Medulla oblongata (tissue), 1 donor: Measurements from ENCODE around the gene VDAC2.

Experiments
- DNase-seq: peaks from one replicate; pipeline ENCODE4 v3.0.0-alpha.2; 2015; ENCODE audit errors: extremely low spot score

VDAC2 gene

DNA sequence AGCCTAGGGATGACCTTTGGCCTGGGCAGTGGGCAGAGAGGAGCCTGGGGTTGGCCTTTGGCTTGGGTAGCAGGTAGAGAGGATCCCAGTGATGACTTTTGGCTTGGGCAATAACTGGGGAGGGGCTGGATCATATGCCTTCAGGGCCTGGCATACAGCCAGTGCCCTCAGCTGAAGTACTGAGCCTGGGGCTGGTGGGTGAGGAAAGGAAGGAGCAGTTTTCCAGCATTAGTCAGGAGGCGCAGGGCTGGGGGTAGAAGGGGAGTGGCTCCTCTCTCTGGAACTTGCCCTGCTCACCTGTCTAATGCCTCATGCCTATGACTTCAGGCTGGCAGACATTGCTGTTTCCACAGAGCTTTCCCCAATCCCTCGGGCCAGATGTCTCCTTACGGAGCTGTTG, 40.3 kb downstream of the VDAC2 start:
- DNase-seq: no peak

DNA sequence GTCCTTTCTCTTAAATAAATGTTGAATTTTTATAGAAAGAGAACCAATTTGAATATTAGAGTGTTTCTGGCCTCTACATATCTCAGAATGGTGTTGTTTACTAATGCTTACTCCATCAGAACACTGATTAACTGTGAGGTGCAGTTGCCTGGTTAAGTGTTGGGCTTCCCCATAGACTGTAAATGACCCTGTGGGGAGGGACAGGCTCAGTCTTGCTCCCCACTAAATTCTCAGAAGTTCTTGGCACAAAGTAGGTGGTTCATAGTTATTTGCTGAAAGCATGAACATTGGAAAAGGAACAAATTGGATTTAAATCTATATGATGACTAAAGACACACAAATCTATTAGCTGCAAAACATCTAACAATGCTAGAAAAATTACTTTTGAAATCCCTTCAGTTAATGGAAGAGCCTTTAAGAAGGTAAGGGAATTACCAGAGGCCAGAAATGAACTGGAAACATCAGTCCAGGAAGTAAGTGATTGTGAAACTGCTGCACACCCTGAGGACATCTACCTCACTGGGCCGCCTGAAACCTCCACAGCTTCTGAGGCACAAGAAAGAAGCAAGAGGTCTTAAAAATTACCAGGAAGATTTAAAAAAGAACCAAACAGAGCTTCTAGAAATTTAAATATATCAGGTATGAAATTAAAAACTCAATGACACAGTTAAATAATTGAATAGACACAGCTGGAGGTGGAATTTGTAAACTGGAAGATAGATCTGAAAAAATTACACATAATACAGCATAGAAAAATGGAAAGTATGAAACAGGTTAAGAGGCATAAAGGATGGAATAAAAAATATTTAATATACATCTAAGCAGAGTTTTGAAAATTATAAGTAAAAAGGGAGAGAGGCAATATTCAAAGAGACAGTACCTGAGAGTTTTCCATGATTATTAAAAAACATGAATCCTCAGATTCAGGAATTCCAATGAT, 43.0 kb downstream of the VDAC2 start:
- no peak for DNase-seq

DNA sequence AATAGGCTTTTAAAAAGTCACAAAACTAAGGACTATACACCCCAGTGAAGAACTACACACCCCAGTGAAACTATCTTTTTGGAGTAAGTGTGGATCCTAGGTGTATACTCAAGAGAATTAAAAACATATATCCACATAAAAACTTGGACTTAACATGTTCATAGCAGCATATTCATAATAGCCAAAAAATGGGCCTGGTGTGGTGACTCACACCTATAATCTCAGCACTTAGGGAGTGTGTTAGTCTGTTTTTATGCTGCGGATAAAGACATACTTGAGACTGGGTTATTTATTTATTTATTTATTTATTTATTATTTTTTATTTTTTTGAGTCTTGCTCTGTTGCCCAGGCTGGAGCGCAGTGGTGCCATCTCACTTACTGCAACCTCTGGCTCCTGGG, 44.1 kb downstream of the VDAC2 start:
- DNase-seq: no peak

DNA sequence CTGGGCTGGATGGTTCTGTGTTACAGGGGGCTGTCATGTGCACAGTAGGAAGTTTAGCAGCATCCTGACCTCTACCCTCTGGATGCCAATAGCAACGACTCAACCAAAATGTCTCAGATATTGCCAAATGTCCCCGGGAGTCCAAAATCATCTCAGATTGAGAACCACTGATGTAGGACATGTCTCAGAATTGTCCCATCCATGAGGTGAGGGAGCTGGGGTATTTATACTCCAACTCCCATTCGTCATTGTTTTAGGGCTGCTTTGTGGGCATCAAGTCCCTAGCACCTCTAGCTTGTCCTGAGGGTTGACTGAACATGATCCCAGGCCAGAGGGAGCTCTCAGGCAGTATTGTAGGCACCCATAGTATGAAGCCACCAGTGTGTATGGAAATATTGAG, 50.4 kb downstream of the VDAC2 start:
- DNase-seq: no peak

DNA sequence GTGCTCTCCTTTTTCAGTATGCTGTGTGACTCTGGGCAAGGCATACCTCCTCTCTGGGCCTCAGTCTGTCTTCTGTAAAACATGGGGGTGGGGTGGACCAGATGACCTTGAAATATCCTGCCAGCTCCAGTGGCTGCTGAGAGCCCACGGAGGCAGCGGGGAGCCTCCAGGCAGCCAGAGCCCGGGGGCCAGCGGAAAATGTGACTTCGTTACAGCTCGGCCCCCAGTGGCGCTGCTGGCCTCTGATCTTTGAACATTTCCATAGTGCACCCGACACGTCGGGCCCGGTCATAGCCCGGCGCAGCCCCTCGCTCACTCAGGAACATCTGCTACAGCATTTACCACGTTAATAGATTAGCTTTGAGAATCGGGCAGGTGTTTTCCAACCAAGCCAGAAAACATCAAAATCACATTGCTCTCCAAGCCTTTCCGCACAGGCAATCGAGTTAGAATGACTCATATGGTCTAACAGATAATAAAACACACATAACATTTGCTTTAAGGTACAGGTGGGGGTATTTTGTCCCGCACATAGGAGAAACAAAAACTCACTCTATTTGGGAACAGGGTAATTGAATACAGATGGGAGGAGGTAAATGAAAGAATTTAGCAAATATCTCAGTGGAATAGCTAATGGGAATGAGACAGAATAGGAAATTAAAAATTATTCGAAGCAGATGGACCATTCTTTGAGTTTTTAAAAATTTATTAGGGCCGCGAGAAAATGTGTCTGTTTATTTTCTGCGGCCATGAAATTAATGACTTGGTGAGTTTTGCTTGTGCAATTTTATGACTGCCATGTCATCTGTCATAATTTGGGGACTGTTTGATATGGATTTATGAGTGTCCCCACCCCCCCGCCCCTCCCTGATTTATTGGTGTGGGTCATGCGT, 51.5 kb downstream of the VDAC2 start:
- DNase-seq: no peak

DNA sequence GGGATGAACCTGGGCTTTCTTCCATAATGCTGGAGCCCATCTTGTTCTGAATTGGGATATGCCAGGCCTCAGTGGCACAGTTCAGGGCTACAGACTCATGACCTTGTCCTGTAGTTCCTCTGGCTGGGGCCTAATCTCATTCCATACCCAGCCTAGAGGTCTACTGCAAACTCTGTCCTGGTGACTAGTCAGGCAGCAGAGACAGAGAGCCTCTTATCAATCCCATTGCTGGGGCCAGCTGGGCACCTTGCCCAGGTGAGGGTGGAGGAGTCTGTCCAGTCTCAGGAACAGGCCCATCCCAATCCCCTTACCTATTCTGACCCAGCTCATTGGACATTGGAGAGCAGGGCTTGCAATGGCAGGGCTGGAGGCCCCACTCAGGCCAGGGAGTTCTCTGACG, 53.2 kb downstream of the VDAC2 start:
- no peak for DNase-seq

DNA sequence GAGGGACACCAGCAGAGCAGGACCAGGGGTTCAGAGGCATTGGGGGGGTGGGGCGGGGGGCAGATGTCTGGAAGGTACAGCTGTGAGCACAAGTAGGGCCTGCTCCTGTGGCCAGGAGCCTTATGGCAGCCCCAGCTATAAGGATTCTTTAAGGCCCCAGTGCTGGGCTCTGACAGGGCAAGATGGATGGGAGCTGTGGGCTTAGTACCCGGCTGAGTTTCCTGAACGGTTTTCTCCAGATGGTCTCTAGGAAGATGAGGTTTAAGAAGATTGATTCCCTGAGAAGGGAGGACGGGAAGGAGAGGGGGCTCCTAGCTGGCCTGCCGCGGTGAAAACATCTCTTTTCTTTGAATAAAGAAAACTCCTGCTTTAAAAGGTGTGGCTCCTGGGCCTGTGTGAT, 55.3 kb downstream of the VDAC2 start:
- no peak for DNase-seq

DNA sequence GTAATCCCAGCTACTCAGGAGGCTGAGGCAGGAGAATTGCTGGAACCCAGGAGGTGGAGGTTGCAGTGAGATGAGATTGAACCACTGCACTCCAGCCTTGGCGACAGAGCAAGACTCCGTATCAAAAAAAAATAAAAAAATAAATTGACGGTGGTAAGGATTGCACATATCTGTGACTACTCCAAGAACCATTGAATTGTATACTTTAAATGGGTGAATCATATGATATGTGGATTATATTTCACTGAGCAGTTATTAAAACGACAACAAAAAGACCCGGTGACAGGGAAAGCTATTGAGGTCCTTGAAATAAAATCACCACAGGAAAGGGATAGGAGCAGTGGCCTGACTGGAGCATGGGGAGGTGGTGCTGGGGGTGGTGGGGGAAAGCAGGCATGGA, 56.3 kb downstream of the VDAC2 start:
- DNase-seq: no peak

DNA sequence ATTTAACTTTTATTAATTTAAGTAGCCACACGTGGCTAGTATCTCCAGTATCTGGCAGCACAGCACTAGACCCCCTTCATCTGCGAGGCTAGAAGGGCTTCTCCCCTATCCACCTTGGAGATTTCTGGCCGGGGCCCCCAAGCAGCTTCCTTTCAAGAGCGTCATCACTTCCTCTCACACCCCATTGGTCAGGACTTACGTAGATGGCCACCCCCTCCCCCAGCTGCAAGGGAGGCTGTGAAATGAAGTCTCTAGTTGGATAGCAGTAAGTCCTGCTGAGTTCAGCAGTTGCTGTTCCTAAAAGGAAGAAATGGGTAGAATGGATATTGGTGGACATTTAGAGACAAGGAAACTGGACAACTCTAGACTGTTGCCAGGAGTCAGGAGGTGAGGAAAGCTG, 59.0 kb downstream of the VDAC2 start:
- no peak for DNase-seq

DNA sequence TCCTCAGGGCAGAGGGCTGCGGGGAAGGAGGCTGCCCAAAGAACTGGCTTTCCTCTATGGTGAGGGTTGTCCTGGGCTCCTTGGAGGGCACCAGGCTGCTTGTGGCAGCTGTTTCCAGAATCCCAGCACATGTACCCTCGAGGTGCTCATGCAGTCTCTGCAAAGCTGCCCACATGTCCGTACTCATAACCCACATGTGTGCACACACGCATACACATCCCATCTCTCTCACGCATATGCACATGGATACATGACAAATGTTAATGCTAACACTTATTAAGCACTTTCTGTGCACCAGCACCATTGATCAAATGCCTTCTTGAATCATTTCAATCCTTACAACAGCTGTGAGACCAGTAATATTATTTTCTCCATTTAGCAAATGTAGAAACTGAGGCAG, 61.5 kb downstream of the VDAC2 start:
- no peak for DNase-seq

DNA sequence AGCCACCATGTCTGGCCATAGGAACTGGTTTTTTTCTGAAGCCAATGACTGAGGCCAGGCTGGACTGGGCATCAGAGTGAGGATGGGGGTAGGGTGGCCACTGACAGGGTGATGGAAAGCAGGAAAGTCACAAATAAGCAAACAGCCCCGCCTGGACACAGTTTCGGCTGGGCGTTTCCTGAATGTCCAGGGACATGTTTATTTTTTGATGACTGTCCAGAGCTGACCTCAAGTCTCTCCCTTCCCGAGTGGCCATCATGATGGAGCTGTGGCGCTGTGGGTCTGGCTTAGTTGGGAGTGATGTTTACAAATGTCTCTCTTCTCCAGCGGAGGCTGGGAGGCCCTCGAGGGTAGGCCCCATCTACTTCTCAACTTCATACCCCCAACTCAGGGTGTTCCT, 62.3 kb downstream of the VDAC2 start:
- DNase-seq: no peak

DNA sequence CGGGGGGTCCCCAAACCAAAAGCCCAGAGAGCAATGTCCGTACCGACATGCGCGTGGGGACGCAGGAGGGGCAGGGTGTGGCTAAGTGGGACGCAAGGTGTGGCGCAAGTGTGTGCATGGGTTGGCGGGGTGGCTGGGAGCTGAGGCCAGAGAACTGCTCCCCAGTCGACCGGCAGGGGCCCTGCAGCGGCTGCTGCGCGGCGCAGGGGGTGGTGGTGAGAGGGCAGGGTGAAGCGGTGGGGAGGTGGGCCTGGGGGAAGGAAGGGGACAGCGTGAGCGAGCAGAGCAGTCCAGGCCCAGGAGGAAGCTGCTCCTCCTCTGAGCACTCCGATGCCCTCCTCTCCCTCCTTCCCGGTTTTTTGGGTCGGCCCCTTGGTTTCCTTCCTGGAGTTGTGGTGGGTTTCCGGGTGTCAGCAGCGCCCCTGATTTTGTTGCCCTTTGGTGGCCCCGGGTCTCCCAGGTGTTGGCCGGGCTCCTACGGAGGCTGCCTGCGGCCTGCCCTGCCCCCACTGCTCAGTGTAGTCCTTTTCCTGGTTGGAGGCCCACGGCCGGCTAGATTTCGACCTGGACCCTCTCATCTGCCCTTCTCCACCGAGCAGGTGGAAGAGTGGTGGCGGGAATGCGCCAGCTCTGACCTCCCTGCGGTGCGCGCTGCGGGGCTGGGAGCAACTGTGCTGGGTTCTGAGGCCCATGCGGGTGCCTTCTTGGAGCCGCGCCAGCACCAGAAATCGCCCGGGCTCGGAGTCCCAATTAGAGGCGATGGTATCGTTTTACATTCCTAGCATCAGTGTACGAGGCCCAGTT, 65.7 kb downstream of the VDAC2 start:
- no peak for DNase-seq

DNA sequence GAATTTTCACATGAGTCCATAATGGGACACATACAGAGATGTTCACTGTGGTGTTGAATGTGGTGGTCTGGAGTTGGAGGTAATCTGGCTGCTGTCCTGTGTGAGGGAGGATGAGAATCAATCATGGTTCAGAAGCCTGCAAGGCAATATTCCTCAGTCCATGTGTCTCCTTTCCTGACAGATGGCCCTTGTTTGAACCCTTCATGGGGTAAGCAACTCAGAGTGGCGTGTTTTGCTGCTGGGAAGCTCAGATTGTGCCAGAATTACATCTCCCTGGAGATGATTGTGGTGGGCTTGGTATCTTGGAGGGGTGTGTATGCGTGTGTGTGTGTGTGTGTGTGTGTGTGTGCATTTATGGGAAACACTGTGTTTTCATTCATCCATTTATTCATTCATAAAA, 69.6 kb downstream of the VDAC2 start:
- no peak for DNase-seq
